ENCODE measurements around the gene SLC12A8. TPM values are rescaled to one million over a fixed set of nuclear protein-coding genes. Genes with fewer than 3 reads are reported as not detected.
A peak's percentile ranks its signal among the peaks of the same experiment; 100 is the strongest.

SLC12A8 gene
- total RNA-seq, 1 donor from 2014 or later, result 2.2 TPM

- H3K36me3 ChIP-seq, result no peaks in the 10 kb centered on the region
- no peak for TF ChIP-seq CTCF (IDR thresholded peaks at IDR 0.05)
- H3K36me3 Mint-ChIP-seq, result peaks cover 17% of the 10 kb centered on the region
- peaks cover 11% of the 10 kb centered on the region for H3K27me3 ChIP-seq
- peaks cover 8% of the 10 kb centered on the region for H3K27me3 Mint-ChIP-seq (ENCODE audit: insufficient read depth, low read depth)
- H3F3A ChIP-seq (ENCODE audit: low read depth), result peaks cover 42% of the 10 kb centered on the region
- no peaks in the 10 kb centered on the region for H3K9me3 ChIP-seq (ENCODE audit: low read depth)
- peak overlapping the region; percentile 54 for H3K4me2 ChIP-seq
- H3K4me1 ChIP-seq, result peaks cover 59% of the 10 kb centered on the region
- H3K27ac ChIP-seq, result peak overlapping the region; percentile 24
- H3K4me3 ChIP-seq, result no peak overlapping the region
- peak overlapping the region; percentile 88 for H3K27ac Mint-ChIP-seq
- H3K4me3 Mint-ChIP-seq, result peak overlapping the region; percentile 68
- DNase-seq (ENCODE audit: low spot score), result no peak
- H3K4me1 Mint-ChIP-seq, result peaks cover 40% of the 10 kb centered on the region
- H3K79me2 ChIP-seq (ENCODE audit: low read depth), result peaks cover 28% of the 10 kb centered on the region
- no peak overlapping the region for H3K9ac ChIP-seq
- H3K9me3 Mint-ChIP-seq, result peaks cover 3% of the 10 kb centered on the region
- H4K20me1 ChIP-seq (ENCODE audit: low read depth), result peaks cover 19% of the 10 kb centered on the region
- no peak overlapping the region for H2AFZ ChIP-seq (replicated peaks)
Observed at GRCh38 chr3:125043599-125044151, 168.9 kb downstream of the SLC12A8 start.

- Mint-ChIP-seq H3K4me3 (peak overlapping the region; percentile 68), H3K27ac (peak overlapping the region; percentile 88), H3K4me1 (peaks cover 46% of the 10 kb centered on the region), H3K27me3 (ENCODE audit: insufficient read depth, low read depth) (peaks cover 8% of the 10 kb centered on the region), H3K9me3 (peaks cover 3% of the 10 kb centered on the region), H3K36me3 (peaks cover 12% of the 10 kb centered on the region)
- no peaks in the 10 kb centered on the region for H3K36me3 ChIP-seq
- peaks cover 50% of the 10 kb centered on the region for H3F3A ChIP-seq (ENCODE audit: low read depth)
- H3K4me2 ChIP-seq, result peak overlapping the region; percentile 54
- peaks cover 28% of the 10 kb centered on the region for H3K79me2 ChIP-seq (ENCODE audit: low read depth)
- H2AFZ ChIP-seq (replicated peaks), result no peak overlapping the region
- H3K27me3 ChIP-seq, result peaks cover 5% of the 10 kb centered on the region
- no peaks in the 10 kb centered on the region for H3K9me3 ChIP-seq (ENCODE audit: low read depth)
- no peak for TF ChIP-seq EZH2 (IDR thresholded peaks at IDR 0.05)
- TF ChIP-seq CTCF (IDR thresholded peaks at IDR 0.05), result no peak
- no peak for TF ChIP-seq EZH2phosphoT487 (IDR thresholded peaks at IDR 0.05)
- H3K4me3 ChIP-seq, result no peak overlapping the region
- H3K4me1 ChIP-seq, result peaks cover 67% of the 10 kb centered on the region
- H4K20me1 ChIP-seq (ENCODE audit: low read depth), result peaks cover 18% of the 10 kb centered on the region
- H3K27ac ChIP-seq, result peak overlapping the region; percentile 24
- H3K9ac ChIP-seq, result no peak overlapping the region
- no peak for DNase-seq (ENCODE audit: low spot score)
Observed at GRCh38 chr3:125042725-125043406, 169.7 kb downstream of the SLC12A8 start.

GRCh38 chr3:125039131-125040100, 173.1 kb downstream of the SLC12A8 start:
- H3K36me3 Mint-ChIP-seq, result peaks cover 14% of the 10 kb centered on the region
- peak overlapping the region; percentile 46 for H3K4me3 Mint-ChIP-seq
- Histone ChIP-seq H3F3A (ENCODE audit: low read depth) (peaks cover 58% of the 10 kb centered on the region), H3K4me2 (peak overlapping the region; percentile 67), H3K4me3 (peak overlapping the region; percentile 26), H3K9ac (no peak overlapping the region), H3K27me3 (no peaks in the 10 kb centered on the region), H3K4me1 (peaks cover 68% of the 10 kb centered on the region), H3K27ac (peak overlapping the region; percentile 77), H2AFZ (replicated peaks) (no peak overlapping the region), H4K20me1 (ENCODE audit: low read depth) (peaks cover 18% of the 10 kb centered on the region), H3K36me3 (peaks cover 7% of the 10 kb centered on the region), H3K9me3 (ENCODE audit: low read depth) (peaks cover 3% of the 10 kb centered on the region), H3K79me2 (ENCODE audit: low read depth) (peaks cover 27% of the 10 kb centered on the region)
- H3K27ac Mint-ChIP-seq, result peak overlapping the region; percentile 35
- TF ChIP-seq EZH2phosphoT487 (IDR thresholded peaks at IDR 0.05), result no peak
- TF ChIP-seq CTCF (IDR thresholded peaks at IDR 0.05), result no peak
- TF ChIP-seq EZH2 (IDR thresholded peaks at IDR 0.05), result no peak
- H3K9me3 Mint-ChIP-seq, result peaks cover 24% of the 10 kb centered on the region
- H3K27me3 Mint-ChIP-seq (ENCODE audit: insufficient read depth, low read depth), result peaks cover 7% of the 10 kb centered on the region
- peak; percentile 90 for DNase-seq (ENCODE audit: low spot score)
- H3K4me1 Mint-ChIP-seq, result peaks cover 49% of the 10 kb centered on the region
